Peyer's patch (tissue), 4 donors: ENCODE data around the gene SLC39A7.

Experiments
- CTCF ChIP-seq, 6 experiments: fragments of 450-650 bp in 4 of 6; fragments of 200-600 bp in 2 of 6; sonication (generic) in 1 of 6; IDR thresholded peaks; one replicate each; pipeline ENCODE4 v1.5.1; 2017 to 2019; ENCODE audit warnings: antibody characterized with exemption in 6 of 6, mild to moderate bottlenecking in 3 of 6, moderate library complexity in 1 of 6
- POLR2A ChIP-seq, 2 donors: fragments of 450-650 bp; IDR thresholded peaks; one replicate each; pipeline ENCODE4 v1.5.1; 2017; ENCODE audit warnings: antibody characterized with exemption in 2 of 2, mild to moderate bottlenecking in 2 of 2, moderate library complexity in 2 of 2

- TF ChIP-seq CTCF (IDR thresholded peaks at IDR 0.05) (no peak), POLR2A (IDR thresholded peaks at IDR 0.05) (no peak)
Observed at GRCh38 chr6:33199687-33200218, 914 bp upstream of the SLC39A7 start.
